ENCODE data around the gene ILK. TPM values are rescaled to one million over a fixed set of nuclear protein-coding genes. Genes with fewer than 3 reads are reported as not detected.
A peak's percentile ranks its signal among the peaks of the same experiment; 100 is the strongest.

ILK gene
- total and polyA plus RNA-seq, 2 of the 13 experiments (the other 11 are each of a cell fraction or from before 2014, with no cell fraction given), result 70.3 to 108 TPM

DNA sequence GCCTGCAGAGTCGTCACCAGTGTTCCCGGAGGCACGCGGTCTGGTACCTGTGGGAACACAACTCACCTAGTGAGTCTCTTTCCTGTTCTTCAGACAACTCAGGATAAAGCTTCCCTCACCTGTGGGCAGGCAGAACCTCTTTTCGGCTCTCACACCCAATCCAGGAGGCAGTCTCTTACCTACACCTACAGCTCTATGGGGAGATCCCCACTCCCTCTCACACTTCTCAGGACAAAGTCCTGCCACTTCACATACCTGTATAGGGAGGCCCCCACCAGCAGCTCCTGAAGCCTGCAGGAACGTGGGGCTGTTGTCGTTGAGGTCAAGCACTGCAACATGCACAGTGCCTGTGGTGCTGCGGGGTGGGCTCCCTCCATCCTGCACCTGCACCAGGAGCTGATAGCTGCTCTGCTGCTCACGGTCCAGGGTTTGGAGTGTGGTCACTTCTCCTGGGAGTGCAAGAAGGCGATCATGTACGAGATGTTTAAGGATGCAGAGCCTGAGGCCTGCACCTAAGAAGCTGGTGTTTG, 27.9 kb downstream of the ILK start:
- Histone ChIP-seq H4K20me1 (ENCODE audit: insufficient read depth, low read length) (no peaks in the 10 kb centered on the region), H3K79me2 (ENCODE audit: insufficient read depth, low read length) (no peaks in the 10 kb centered on the region), H3K4me3 (replicated peaks in 1 of 3; ENCODE audit: insufficient read depth in 1 of 3, low read depth in 2 of 3, low read length in 3 of 3) (no peak overlapping the region), H3K4me1 (ENCODE audit: insufficient read depth, low read length) (peaks cover 28% of the 10 kb centered on the region), H3K27me3 (ENCODE audit: control insufficient read depth in 1 of 2, insufficient read depth in 2 of 2, low read length in 2 of 2) (peaks cover 9 to 57% of the 10 kb centered on the region in 2 experiments; a peak in 4 of 5 replicates), H3K4me2 (ENCODE audit: low read depth, low read length) (no peak overlapping the region), H3K36me3 (replicated peaks in 1 of 2; ENCODE audit: control insufficient read depth in 1 of 2, insufficient read depth in 2 of 2, low read length in 2 of 2) (no peaks in the 10 kb centered on the region), H3K27ac (ENCODE audit: extremely low read length, insufficient read depth, low read length) (no peak overlapping the region), H2AFZ (ENCODE audit: low read length) (no peak overlapping the region), H3K9me3 (ENCODE audit: low read length) (no peaks in the 10 kb centered on the region), H3K9ac (ENCODE audit: insufficient read depth, low read depth, low read length) (no peak overlapping the region)
- no peak for TF ChIP-seq ZNF333 (CRISPR knock-in tag; IDR thresholded peaks at IDR 0.05; ENCODE audit: borderline replicate concordance)
- TF ChIP-seq, protein P1, sequence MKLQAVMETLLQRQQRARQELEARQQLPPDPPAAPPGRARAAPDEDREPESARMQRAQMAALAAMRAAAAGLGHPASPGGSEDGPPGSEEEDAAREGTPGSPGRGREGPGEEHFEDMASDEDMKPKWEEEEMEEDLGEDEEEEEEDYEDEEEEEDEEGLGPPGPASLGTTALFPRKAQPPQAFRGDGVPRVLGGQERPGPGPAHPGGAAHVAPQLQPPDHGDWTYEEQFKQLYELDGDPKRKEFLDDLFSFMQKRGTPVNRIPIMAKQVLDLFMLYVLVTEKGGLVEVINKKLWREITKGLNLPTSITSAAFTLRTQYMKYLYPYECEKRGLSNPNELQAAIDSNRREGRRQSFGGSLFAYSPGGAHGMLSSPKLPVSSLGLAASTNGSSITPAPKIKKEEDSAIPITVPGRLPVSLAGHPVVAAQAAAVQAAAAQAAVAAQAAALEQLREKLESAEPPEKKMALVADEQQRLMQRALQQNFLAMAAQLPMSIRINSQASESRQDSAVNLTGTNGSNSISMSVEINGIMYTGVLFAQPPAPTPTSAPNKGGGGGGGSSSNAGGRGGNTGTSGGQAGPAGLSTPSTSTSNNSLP (IDR thresholded peaks at IDR 0.05; ENCODE audit: low read depth, low read length), result no peak
- no peak for TF ChIP-seq ZNF724P (CRISPR knock-in tag; IDR thresholded peaks at IDR 0.05; ENCODE audit: borderline replicate concordance)
- no peak for TF ChIP-seq ZNF329 (CRISPR knock-in tag; IDR thresholded peaks at IDR 0.05; ENCODE audit: low read depth)
- TF ChIP-seq ZNF891 (CRISPR knock-in tag; IDR thresholded peaks at IDR 0.05), result no peak
- intact Hi-C loops (cut with micrococcal nuclease; ENCODE audit: unreplicated experiment), result no loop called here
- WGBS (ENCODE audit: low lambda C conversion rate), result 45% methylated on average over 10 of the region's 11 CpGs
- CTCF ChIA-PET (ENCODE audit: low intra/inter-chr PET ratio, low total read pairs), result no interaction called here
- no peak for FAIRE-seq
- ATAC-seq, result peak; percentile 11; the same call in 2 of the 3 replicates
- in situ Hi-C loops (cut with HindIII; ENCODE audit: extremely low pct_ligation_motif_present, low pct_unique_long_range_greater_than_20kb), result no loop called here
- no TSS peak for BruUV-seq (replicated peaks)
- no peak for DNase-seq (ENCODE audit: low spot score)
- POLR2A ChIA-PET, result interaction anchor here (0.7 kb wide), 1 partner anchor 12 kb away, joined by 3 read pairs; the partner anchor contains the start of gene TPP1
